ENCODE measurements around the gene UBD.

Gene UBD

DNA sequence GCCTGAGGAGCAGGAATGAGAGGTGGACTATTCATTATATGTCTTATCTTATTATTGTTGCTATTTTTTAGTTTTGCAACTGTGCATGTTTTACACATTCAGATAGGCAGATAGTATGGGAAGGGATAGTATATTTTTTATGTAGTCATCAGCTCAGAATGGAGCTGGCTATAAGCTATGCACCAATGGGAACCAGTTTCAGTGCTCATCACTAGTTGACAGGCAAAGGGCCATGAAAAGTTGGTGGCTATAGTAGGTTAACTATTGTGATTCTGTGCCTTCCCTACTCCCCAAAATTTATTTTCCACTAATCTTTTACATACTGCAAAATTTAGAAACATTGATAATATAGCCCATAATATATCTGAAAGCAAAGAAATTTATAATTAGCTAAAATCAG lies 5.3 kb upstream of the UBD start:
- DNase-seq (ENCODE audit: low read depth, low spot score) = no peak

DNA sequence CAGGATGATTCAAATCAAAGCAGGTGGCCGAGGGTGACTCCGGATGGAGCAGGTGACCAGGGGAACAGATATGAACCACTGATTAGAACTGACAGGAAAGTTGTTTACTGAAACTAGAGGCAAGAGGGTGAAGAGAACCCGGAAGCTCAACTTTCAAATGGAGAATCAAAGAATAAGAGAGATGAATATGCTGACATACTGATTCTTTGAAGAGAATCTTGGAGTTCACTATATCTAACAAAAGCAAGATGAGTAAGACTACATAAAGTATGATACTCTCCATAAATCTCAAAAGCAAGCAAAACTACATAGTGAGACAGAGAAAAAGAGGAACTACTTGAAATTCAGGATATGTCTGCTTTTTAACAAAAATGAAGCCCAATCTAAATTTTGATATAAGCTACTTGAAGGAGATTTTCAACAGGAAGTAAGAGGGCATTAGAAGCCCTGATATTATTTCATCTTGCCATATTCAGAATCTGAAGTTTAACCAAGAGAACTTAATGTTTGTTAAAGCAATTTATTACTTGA lies 4.0 kb upstream of the UBD start:
- DNase-seq (ENCODE audit: low read depth, low spot score) = no peak
- H3K4me3 ChIP-seq (ENCODE audit: low read length) = no peak overlapping the region

More for the DNA sequence above, 5.3 kb upstream of the UBD start:
- H3K4me3 ChIP-seq (ENCODE audit: low read length) = no peak overlapping the region

DNA sequence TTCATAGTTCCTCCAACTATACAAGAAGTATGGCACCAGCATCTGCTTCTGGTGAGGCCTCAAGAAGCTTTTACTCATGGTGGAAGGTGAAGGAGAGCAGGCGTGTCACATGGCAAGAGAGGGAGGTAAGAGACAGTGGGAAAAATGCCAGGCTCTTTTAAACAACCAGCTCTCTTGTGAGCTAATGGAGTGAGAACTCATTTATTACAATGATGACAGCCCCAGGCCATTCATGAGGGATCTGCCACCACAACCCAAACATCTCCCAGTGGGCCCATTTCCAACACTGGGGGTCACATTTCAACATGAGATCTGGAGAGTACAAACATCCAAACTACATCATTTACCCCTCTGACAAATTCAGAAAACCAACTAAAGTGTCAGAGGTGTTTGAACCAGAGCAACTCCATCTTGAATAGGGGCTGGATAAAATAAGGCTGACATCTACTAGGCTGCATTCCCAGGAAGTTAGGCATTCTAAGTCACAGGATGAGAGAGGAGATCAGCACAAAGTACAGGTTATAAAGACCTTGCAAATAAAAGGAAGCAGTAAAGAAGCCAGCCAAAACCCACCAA lies 2.2 kb upstream of the UBD start:
- no peak for DNase-seq (ENCODE audit: low read depth, low spot score)
- H3K4me3 ChIP-seq (ENCODE audit: low read length) = no peak overlapping the region

DNA sequence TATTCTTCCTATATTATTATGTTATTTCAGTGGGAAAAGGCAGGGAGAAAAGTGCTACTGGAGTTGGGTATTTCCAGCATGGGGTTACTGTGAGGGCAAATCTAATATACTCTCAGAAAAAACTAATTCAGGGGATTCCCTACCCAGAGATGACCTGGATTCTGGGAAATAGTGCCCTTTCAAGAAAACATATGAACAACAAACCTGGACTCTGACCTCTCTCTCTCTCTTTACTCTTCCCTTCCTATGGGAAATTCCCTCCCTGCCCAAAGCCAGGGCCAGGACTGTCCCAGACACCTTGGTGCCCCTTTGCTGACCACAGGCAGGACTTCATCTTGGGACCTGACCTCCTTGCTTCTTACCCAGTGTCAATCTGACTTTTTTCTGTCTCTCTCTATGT lies 1.6 kb upstream of the UBD start:
- DNase-seq (ENCODE audit: low read depth, low spot score) = no peak
- no peak overlapping the region for H3K4me3 ChIP-seq (ENCODE audit: low read length)

DNA sequence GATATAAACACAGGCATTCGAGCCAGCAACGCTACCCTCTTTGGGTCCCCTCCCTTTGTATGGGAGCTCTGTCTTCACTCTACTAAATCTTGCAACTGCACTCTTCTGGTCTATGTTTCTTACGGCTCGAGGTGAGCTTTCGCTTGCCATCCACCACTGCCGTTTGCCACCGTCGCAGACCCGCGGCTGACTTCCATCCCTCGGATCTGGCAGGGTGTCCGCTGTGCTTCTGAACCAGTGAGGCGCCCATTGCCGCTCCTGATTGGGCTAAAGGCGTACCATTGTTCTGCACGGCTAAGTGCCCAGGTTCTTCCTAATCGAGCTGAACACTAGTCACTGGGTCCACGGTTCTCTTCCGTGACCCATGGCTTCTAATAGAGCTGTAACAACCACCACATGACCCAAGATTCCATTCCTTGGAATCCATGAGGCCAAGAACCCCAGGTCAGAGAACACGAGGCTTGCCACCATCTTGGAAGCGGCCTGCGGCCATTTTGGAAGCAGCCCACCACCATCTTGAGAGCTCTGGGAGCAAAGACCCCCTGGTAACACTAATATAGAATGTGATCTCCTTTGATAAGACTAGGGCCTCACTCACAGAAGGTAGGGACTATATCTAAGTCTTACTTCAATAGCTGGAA lies 973 bp downstream of the UBD start:
- no peak for DNase-seq (ENCODE audit: low read depth, low spot score)
- no peak overlapping the region for H3K4me3 ChIP-seq (ENCODE audit: low read length)

DNA sequence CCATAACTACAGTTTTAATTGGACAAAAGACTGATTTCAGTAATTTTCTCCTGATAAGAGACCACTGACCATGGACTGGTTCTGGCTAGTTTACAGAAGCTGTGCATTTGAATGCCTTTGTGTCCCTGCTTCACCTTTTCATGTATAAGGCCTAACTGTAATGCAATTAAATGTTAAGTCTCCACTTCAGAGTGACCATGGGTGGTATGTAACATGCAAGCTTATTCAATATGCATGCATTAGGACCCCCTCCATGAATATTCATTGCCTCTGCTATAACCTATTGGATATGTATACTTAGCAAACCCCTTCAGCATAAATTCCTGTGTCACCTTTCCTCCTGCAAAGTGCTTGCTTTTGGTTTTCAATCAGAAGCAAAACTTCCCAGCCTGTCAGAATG lies 2.2 kb downstream of the UBD start:
- no peak overlapping the region for H3K4me3 ChIP-seq (ENCODE audit: low read length)
- no peak for DNase-seq (ENCODE audit: low read depth, low spot score)

DNA sequence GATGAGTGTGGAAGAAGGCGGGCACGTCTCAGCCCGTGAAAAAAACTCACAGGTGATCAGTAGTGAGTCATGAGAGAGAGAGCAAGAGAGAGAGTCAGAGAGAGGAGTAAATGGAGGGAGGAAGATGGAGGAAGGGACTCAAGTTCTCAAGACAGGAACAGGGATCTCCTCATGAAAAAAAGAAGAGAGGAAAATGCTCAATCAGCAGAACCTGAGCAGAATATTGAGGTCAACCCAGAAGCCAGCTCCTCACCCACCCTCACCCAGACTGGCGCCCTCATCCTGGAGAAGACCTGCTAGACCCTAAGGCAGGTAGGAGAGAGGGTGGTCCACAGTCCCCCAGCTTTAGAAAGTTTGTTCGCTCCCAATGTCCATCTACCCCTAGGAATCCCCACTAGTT lies 4.8 kb downstream of the UBD start:
- H3K4me3 ChIP-seq (ENCODE audit: low read length) = no peak overlapping the region
- DNase-seq (ENCODE audit: low read depth, low spot score) = no peak

DNA sequence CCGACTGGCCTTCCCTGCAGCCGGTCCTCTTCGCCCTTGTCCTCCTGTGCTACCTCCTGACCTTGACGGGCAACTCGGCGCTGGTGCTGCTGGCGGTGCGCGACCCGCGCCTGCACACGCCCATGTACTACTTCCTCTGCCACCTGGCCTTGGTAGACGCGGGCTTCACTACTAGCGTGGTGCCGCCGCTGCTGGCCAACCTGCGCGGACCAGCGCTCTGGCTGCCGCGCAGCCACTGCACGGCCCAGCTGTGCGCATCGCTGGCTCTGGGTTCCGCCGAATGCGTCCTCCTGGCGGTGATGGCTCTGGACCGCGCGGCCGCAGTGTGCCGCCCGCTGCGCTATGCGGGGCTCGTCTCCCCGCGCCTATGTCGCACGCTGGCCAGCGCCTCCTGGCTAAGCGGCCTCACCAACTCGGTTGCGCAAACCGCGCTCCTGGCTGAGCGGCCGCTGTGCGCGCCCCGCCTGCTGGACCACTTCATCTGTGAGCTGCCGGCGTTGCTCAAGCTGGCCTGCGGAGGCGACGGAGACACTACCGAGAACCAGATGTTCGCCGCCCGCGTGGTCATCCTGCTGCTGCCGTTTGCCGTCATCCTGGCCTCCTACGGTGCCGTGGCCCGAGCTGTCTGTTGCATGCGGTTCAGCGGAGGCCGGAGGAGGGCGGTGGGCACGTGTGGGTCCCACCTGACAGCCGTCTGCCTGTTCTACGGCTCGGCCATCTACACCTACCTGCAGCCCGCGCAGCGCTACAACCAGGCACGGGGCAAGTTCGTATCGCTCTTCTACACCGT lies 6.1 kb downstream of the UBD start:
- H3K4me3 ChIP-seq (ENCODE audit: low read length) = no peak overlapping the region
- no peak for DNase-seq (ENCODE audit: low read depth, low spot score)

DNA sequence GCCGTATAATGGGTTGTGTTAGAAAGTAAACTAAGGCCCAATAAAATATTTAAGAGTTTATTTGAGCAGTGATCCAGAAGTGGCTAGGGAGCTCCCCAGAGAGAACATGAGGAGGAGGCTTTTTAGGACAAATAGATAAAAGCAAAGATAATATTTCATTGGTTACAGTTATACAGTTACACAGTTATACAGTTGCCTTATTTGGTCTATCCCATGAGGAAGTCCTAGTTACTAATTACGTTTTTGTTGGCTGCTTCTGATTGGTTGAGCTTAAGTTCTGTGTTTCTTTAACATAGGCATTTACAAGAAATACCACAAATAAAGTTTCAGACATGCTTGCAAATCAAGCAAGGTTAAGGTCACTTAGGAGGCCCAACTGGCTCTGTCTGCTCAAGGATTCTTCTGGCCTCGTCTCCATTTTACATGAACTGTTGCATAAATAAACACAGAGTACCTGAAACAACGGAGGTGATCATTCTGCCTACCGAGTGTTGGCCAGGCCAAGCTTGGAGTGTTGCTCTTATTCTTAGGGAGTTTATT lies 7.0 kb downstream of the UBD start:
- H3K4me3 ChIP-seq (ENCODE audit: low read length) = no peak overlapping the region
- DNase-seq (ENCODE audit: low read depth, low spot score) = peak; percentile 77

DNA sequence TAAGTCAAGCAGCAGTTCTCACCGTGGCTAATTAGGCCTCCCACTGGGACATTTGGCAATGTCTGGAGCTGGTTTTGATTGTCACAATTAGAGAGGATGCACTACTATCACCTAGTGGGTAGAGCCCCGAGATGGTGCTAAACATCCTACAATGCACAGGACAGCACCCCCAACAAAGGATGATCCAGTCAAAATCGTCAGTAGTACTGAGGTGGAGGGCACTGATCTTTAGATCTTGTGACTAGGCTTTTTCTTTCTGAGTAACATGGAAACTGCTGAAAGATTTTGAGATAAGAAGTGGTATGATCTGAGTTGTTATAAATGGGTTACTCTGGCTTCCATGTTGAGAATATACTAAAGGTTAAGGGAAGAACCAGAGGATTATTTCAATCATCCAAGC lies 12.0 kb downstream of the UBD start:
- H3K4me3 ChIP-seq (ENCODE audit: low read length) = no peak overlapping the region
- DNase-seq (ENCODE audit: low read depth, low spot score) = no peak

DNA sequence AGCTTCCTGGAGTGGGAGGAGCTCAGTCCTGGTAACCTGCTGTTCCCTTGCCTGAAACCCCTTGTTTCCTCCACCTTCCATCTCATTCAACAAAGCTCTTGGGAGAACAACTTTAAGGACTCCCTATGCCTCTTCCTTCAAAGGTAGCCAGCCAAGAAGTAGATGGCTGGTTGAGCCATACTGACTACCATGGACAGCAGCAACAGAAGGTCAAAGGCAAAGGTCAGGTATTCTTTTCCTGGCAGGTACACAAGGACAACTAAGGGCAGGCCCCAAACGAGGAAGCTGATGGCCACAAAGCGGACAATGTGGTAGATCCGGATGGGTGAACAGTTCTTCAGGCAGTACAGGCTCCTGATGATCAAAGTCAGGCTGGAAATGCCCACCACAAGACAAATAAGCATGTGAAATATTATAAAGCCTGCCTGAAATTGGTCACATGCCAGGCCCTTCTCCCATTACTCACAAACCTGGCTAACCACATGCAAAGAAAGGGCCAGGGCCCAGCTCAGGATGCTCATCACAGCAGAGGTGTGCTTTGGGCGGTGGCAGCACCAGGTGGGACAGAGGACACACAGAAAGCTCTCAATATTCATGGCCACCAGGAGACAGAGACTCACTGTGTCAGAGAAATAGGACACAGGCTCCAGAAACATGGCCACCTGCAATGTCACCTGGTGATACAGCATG lies 21.7 kb downstream of the UBD start:
- DNase-seq (ENCODE audit: low read depth, low spot score) = no peak
- H3K4me3 ChIP-seq (ENCODE audit: low read length) = no peak overlapping the region

DNA sequence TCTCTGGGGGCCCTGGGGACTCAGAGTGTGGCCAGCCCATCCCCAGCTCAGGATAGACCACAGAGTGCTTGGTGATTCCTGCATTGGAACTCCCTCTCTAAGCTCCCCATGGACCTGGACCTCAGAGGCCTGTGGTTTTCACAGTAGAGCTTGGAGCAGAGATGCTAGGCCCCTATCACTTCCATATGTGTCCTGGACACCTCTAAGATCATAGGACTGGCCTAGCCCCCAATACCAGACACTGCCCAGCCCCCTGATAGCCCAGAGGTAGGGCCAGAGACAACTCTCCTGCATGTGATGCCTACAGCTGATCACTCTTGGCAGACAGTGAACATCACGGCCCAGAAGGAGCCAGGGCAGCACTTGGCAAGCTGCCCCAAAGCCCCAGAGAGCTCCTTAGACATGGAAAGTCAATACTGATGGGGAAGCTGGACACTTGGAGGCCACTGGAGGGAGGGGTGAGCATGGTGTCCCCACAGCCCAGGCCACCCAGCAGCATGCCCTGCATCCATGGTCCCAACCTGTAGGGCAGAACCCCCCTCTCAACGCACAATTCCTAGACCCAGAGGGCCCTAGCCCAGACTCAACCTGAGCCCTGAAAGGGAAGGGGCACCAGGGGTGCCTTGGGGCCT lies 27.1 kb downstream of the UBD start:
- no peak for DNase-seq (ENCODE audit: low read depth, low spot score)
- H3K4me3 ChIP-seq (ENCODE audit: low read length) = no peak overlapping the region

DNA sequence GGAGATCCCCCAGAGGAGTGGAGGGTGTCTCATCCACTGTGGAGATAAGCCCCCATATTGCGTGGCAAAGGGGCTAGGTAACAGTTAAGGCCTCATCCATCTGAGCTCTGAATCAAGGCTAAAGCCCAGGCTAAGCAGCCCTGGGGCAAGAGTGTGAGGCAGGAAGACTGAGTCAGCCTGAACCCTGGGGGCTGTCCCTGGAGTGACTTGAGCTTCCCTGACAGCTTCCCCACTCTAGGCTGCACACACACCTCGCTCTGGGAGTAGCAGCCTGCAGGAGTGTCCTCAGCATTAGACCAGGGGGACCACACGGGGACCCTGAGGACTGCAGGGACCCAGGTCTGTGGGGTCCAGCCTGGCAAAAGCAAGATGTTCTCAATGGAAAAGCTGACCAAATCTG lies 27.9 kb downstream of the UBD start:
- H3K4me3 ChIP-seq (ENCODE audit: low read length) = no peak overlapping the region
- no peak for DNase-seq (ENCODE audit: low read depth, low spot score)

DNA sequence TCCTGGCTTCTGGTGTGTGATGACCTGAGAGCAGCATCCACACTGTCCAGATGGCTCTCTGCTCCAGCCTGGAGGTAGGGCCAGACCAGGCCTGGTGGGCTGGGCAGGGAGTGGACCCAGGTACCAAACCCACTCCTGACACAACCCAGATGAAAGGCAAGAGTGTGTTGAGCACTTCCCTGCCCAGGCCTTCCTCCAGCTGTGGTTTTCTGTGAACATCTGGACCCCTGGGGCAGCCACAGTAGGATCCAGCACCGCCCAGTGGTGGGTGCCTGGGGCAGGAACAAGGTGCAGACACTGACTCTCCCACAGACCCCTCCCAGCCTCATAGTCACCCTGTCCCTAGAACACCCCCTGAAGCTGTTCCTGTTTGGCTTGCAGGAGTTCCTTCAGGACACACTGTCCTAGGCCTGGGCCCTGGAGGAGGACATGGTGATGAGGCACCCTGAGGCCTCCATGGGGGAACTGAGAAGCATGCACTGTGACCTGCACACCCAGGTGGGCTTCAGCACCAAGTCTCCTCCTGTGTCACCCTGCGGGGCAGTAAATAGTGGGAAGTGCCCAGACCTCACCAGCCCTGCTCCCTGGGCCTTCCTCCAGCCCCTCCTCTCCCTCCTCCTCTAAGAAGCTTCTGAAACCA lies 28.7 kb downstream of the UBD start:
- no peak for DNase-seq (ENCODE audit: low read depth, low spot score)
- no peak overlapping the region for H3K4me3 ChIP-seq (ENCODE audit: low read length)

DNA sequence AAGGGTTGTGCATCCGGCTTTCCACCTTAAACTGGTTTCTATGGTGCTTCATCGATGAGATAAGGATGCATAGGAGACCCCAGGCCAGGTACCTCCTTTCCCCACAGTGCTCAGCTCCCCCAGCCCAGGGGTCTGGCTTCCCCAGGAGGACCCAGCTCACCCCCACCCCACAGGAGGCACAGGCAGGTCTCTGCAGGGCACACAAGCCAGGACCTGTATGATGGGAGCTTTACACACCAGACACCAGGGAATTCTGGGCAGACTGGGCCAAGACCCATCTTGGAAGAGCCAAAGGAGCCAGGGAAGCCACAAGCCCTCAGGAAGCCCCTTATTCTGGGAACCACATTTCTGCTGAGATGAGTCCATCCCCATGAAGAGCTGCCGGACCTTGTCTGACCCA lies 29.6 kb downstream of the UBD start:
- no peak for DNase-seq (ENCODE audit: low read depth, low spot score)
- H3K4me3 ChIP-seq (ENCODE audit: low read length) = no peak overlapping the region

DNA sequence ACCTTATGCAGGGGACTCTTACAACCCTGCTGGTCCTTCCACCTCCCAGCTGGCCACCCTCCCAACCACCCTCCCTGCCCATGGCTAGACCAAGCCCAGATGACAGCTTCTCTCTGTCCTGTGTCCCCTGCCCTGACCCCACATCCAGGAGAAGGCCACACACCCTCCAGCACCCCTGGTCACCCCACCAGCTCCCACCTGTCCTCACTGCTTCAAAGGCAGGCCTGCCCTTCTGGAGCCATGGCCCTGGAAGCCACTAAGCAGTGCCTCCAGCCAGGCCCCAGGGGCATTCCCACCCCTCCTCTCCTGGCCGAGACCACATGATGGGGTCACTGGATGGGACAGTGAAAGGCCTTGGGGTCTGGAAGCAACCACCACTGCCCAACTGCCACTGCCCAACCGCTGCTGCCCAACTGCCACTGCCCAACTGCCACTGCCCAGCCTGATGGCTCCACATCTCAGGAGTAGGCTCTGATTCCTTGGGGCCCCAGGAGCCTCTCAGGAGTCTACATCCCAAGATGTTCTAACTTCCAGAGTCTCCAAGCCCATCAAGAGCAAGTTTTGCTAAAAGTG lies 30.5 kb downstream of the UBD start:
- no peak for DNase-seq (ENCODE audit: low read depth, low spot score)
- H3K4me3 ChIP-seq (ENCODE audit: low read length) = no peak overlapping the region

DNA sequence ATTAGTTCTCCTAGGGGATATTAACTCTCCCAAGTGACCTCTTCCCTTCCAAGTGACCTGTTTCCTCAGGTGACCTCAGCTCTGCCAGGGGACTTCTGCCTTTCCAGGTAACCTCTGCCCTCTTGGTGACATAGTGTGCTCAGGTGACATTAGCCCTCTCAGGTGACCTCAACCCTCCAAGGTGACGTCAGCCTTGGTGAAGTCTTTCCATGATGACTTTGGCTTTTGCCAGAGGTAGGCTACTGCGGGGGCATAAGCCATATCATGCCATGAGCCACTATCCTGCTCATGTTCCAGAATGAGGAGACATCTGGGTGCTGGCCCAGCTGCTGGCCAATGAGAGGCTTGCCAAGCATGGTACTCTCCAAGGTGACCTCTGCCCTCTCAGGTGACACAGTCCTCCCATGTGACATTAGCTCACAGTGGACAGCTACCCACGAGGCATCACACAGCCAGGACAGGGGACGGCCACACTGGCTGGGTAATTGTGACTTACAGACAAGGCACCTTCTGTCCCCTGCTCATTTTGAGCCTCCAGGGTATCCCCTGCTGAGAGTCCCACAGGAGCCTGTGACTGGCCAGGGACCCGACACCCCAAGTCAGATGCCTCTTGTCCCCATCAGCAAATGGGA lies 31.1 kb downstream of the UBD start:
- no peak for DNase-seq (ENCODE audit: low read depth, low spot score)
- no peak overlapping the region for H3K4me3 ChIP-seq (ENCODE audit: low read length)

DNA sequence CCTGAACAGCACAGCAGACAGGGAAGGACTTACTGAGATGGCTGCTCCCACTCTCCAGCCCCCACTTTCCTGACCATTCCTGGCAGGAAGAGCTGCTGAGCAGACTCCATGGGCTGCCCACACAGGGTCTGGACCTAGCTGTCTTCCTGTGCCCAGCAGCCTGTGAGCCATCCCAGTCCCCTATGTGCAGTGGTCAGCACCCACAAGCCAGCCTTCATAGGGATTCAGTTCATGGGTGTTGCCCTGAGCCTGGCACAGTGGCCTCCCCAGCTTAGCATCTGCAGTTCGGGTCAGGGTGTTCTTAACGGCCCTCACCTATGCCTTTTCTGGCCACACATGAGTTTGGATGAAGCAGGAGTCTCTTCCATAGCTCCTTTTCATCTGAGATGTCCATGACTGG lies 32.0 kb downstream of the UBD start:
- no peak for DNase-seq (ENCODE audit: low read depth, low spot score)
- H3K4me3 ChIP-seq (ENCODE audit: low read length) = no peak overlapping the region
